PC-3 (cell line): Measurements from ENCODE around the gene COQ8A. TPM values are rescaled to one million over a fixed set of nuclear protein-coding genes. Genes with fewer than 3 reads are reported as not detected.
A peak's percentile ranks its signal among the peaks of the same experiment; 100 is the strongest.

Source experiments
- ATAC-seq: fragments of 200-7000 bp; cut with Tn5 transposase; 2 replicates; pipeline ENCODE4 v1.9.1; 2020; ENCODE audit warnings: mild to moderate bottlenecking, moderate library complexity
- BruUV-seq: library from RNA; stranded (reverse); fragments of 400-500 nt; replicated peaks from 2 replicates; lab custom pipeline; 2021; lab: Mats Ljungman, UMichigan
- CTCF ChIA-PET: fragments of 300-600 bp; sonication (Branson Sonifier 250); formaldehyde crosslinking; loops from one replicate; lab custom pipeline; 2022; ENCODE audit warnings: antibody characterized with exemption; lab: Charles Lee
- POLR2A ChIA-PET: fragments of 300-600 bp; sonication (Branson Sonifier 250); formaldehyde crosslinking; loops from one replicate; lab custom pipeline; 2022; ENCODE audit warnings: antibody characterized with exemption; ENCODE audit not compliant: unreplicated experiment; lab: Charles Lee
- DNase-seq: peaks from one replicate; pipeline ENCODE4 v3.0.0-alpha.2; 2015
- H2AFZ ChIP-seq: fragments of 300-600 bp; sonication (generic); 2 replicates; pipeline ENCODE4 v1.6.0; 2016; ENCODE audit warnings: antibody characterized with exemption, low read length
- H3F3A ChIP-seq: fragments of 300-600 bp; sonication (generic); one replicate; pipeline ENCODE4 v1.6.0; 2017; ENCODE audit warnings: antibody characterized with exemption, low read length, control low read depth, mild to moderate bottlenecking; ENCODE audit not compliant: unreplicated experiment
- H3K27ac ChIP-seq: fragments of 300-600 bp; sonication (generic); 2 replicates; pipeline ENCODE4 v1.5.1; 2016; ENCODE audit warnings: mild to moderate bottlenecking, low read length
- H3K27me3 ChIP-seq: fragments of 300-600 bp; sonication (generic); 2 replicates; pipeline ENCODE4 v1.6.1; 2016; ENCODE audit warnings: low read length, mixed read lengths
- H3K36me3 ChIP-seq: fragments of 300-600 bp; sonication (generic); 2 replicates; pipeline ENCODE4 v1.6.1; 2016; ENCODE audit warnings: low read depth, mixed run types, low read length, mixed read lengths
- H3K4me1 ChIP-seq: fragments of 300-600 bp; sonication (generic); 2 replicates; pipeline ENCODE4 v1.5.1; 2016; ENCODE audit warnings: low read length; ENCODE audit not compliant: insufficient read depth
- H3K4me2 ChIP-seq: fragments of 300-600 bp; sonication (generic); 2 replicates; pipeline ENCODE4 v1.6.0; 2016; ENCODE audit warnings: low read length
- H3K4me3 ChIP-seq: fragments of 300-600 bp; sonication (generic); 2 replicates; pipeline ENCODE4 v1.5.1; 2016; ENCODE audit warnings: mild to moderate bottlenecking, low read length, mixed read lengths
- H3K79me2 ChIP-seq: fragments of 300-600 bp; sonication (generic); 2 replicates; pipeline ENCODE4 v1.6.1; 2017; ENCODE audit warnings: low read length, mixed read lengths
- H3K9ac ChIP-seq: fragments of 300-600 bp; sonication (generic); 2 replicates; pipeline ENCODE4 v1.6.0; 2016; ENCODE audit warnings: mild to moderate bottlenecking, low read length
- H3K9me2 ChIP-seq: fragments of 300-600 bp; sonication (generic); replicated peaks from 2 replicates; pipeline ENCODE4 v1.6.1; 2016; ENCODE audit warnings: mixed run types, low read length, mixed read lengths
- H3K9me3 ChIP-seq: fragments of 300-600 bp; sonication (generic); 2 replicates; pipeline ENCODE4 v1.6.1; 2016; ENCODE audit warnings: low read length, mixed read lengths
- H4K20me1 ChIP-seq: fragments of 300-600 bp; sonication (generic); 2 replicates; pipeline ENCODE4 v1.6.1; 2016; ENCODE audit warnings: low read length, mixed read lengths
- EZH2 ChIP-seq: fragments of 300-600 bp; sonication (generic); IDR thresholded peaks from one replicate; pipeline ENCODE4 v1.6.1; 2017; ENCODE audit warnings: antibody characterized with exemption, mild to moderate bottlenecking, low read length; ENCODE audit not compliant: unreplicated experiment
- EZH2phosphoT487 ChIP-seq: fragments of 300-600 bp; sonication (generic); IDR thresholded peaks from 2 replicates; pipeline ENCODE4 v1.6.1; 2018; ENCODE audit warnings: mild to moderate bottlenecking, antibody characterized with exemption, low read length, borderline replicate concordance
- intact Hi-C: fragments of 100-400 bp; cut with micrococcal nuclease; formaldehyde crosslinking; loops from 2 replicates; pipeline ENCODE4 v1.9.0; 2023
- total RNA-seq: library from RNA; depleted of rRNA; stranded (reverse); fragments of >200 nt; gene quantifications from 2 replicates; pipeline ENCODE4 v1.2.3, GENCODE V29; 2014
- TF ChIP-seq, protein P1 (sequence below): fragments of 300-600 bp; sonication (generic); conservative IDR thresholded peaks from 2 replicates; pipeline ENCODE4 v1.5.1; 2017; ENCODE audit warnings: antibody characterized with exemption, low read depth, mild to moderate bottlenecking, low read length

COQ8A gene
- total RNA-seq, 1 experiment from 2014 or later = 67.0 TPM

DNA sequence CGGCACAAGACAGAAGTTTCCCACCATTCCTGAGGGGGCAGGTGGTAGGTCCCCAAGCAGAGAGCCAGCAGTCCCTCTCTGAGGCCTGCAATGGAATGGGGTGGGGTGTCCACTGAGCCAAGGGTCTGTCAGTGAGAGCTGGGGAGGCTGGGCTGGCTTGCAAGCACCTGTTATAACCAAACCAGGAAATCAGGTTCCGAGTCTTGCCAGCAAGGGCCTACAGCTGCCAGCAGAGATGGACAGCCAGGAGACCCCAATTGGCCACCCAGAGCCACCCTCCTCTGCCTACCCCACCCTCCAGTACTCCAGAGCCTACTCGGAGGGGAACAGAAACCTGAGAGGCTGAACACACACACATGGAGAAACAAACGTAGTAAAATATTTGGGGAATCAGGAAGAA lies 37.5 kb upstream of the COQ8A start:
- H3K27ac ChIP-seq = no peak overlapping the region
- no peaks in the 10 kb centered on the region for H3K27me3 ChIP-seq
- no peak overlapping the region for H3K9ac ChIP-seq
- H3K79me2 ChIP-seq = no peaks in the 10 kb centered on the region
- H3K9me2 ChIP-seq = no peaks in the 10 kb centered on the region
- no peak for TF ChIP-seq EZH2
- TF ChIP-seq, protein P1, sequence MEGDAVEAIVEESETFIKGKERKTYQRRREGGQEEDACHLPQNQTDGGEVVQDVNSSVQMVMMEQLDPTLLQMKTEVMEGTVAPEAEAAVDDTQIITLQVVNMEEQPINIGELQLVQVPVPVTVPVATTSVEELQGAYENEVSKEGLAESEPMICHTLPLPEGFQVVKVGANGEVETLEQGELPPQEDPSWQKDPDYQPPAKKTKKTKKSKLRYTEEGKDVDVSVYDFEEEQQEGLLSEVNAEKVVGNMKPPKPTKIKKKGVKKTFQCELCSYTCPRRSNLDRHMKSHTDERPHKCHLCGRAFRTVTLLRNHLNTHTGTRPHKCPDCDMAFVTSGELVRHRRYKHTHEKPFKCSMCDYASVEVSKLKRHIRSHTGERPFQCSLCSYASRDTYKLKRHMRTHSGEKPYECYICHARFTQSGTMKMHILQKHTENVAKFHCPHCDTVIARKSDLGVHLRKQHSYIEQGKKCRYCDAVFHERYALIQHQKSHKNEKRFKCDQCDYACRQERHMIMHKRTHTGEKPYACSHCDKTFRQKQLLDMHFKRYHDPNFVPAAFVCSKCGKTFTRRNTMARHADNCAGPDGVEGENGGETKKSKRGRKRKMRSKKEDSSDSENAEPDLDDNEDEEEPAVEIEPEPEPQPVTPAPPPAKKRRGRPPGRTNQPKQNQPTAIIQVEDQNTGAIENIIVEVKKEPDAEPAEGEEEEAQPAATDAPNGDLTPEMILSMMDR = no peak
- TF ChIP-seq EZH2phosphoT487 = no peak
- no peaks in the 10 kb centered on the region for H3F3A ChIP-seq
- H3K4me2 ChIP-seq = no peak overlapping the region
- H2AFZ ChIP-seq = no peak overlapping the region
- H3K4me3 ChIP-seq = no peak overlapping the region
- no TSS peak for BruUV-seq
- no peak for ATAC-seq
- H4K20me1 ChIP-seq = no peaks in the 10 kb centered on the region
- no peaks in the 10 kb centered on the region for H3K4me1 ChIP-seq
- CTCF ChIA-PET = no interaction called here
- no peak for DNase-seq
- POLR2A ChIA-PET = no interaction called here
- peaks cover 14% of the 10 kb centered on the region; the same call in 1 of the 2 replicates for H3K36me3 ChIP-seq
- no peaks in the 10 kb centered on the region for H3K9me3 ChIP-seq
- intact Hi-C loops = no loop called here

DNA sequence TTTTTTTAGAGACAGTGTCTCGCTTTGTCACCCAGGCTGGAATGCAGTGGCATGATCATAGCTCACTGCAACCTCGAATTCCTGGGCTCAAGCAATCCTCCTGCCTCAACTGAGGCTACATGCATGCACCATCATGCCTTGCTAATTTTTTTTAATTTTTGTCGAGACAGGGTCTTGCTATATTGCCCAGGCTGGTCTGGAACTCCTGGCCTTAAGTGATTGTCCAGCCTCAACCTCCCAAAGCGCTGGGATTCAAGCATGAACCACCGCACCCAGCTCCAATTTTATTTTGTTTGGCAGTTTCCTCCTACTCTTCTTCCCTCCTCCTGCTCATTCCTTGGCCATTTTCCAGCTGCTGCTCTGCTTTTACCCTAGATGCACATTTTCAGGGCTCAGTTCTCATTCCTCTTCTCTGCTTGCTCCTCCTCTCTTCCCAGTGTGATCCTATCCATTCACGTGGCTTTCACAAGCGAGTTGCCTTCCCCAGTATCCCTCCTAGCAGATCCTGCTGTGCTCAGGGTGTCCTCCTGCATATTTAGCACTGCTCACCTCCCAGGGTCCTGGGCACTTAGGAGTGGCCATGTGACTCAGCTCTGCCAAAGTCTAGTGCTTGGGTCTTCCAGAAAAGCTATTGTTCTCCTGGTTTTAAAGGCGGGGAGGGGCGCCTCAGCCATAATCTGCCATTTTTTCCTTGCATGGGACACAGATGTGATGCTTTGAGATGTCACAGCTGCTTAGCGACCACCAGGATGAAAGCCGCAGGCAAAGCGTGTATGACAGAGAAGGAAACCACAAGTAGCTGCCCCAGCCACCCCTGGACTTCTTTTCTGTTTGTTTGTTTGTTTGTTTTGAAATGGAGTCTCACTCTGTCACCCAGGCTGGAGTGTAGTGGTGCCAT lies 36.0 kb upstream of the COQ8A start:
- Histone ChIP-seq H3K27me3 (no peaks in the 10 kb centered on the region), H3F3A (no peaks in the 10 kb centered on the region), H3K27ac (no peak overlapping the region), H2AFZ (no peak overlapping the region), H3K4me2 (no peak overlapping the region), H3K79me2 (no peaks in the 10 kb centered on the region), H3K9ac (no peak overlapping the region), H3K9me3 (no peaks in the 10 kb centered on the region), H3K9me2 (no peaks in the 10 kb centered on the region), H3K4me1 (no peaks in the 10 kb centered on the region), H4K20me1 (no peaks in the 10 kb centered on the region), H3K4me3 (no peak overlapping the region), H3K36me3 (peaks cover 14% of the 10 kb centered on the region; the same call in 1 of the 2 replicates)
- no TSS peak for BruUV-seq
- ChIA-PET CTCF (no interaction called here), POLR2A (no interaction called here)
- intact Hi-C loops = no loop called here
- DNase-seq (no peak), ATAC-seq (peak; percentile 27; the same call in 1 of the 2 replicates)
- TF ChIP-seq, protein P1 = no peak
- no peak for TF ChIP-seq EZH2

DNA sequence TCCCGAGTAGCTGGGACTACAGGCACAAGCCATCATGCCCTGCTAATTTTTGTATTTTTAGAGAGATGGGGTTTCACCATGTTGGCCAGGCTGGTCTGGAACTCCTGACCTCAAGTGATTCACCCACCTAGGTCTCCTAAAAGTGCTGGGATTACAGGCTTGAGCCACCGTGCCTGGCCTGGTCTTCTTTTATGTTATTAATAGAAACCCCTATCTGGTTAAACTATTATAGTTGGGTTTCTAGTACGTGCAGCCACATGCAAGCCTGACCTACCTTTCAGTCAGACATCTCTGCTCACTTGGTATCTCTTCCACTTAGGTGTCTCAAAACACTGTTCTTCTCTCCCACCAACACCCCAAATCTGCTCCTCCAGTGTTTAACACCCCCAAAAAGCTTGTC lies 35.3 kb upstream of the COQ8A start:
- peaks cover 9% of the 10 kb centered on the region; the same call in 1 of the 2 replicates for H3K36me3 ChIP-seq
- TF ChIP-seq EZH2 (no peak), EZH2phosphoT487 (no peak)
- TF ChIP-seq, protein P1 = no peak
- DNase-seq (no peak), ATAC-seq (no peak)
- no peaks in the 10 kb centered on the region for H3K9me3 ChIP-seq
- H3K27me3 ChIP-seq = no peaks in the 10 kb centered on the region
- no peak overlapping the region for H3K27ac ChIP-seq
- no peak overlapping the region for H2AFZ ChIP-seq
- H3K9ac ChIP-seq = no peak overlapping the region
- BruUV-seq = no TSS peak
- H3K79me2 ChIP-seq = no peaks in the 10 kb centered on the region
- H3K4me3 ChIP-seq = no peak overlapping the region
- H3K4me2 ChIP-seq = no peak overlapping the region
- intact Hi-C loops = no loop called here
- no peaks in the 10 kb centered on the region for H4K20me1 ChIP-seq
- ChIA-PET CTCF (no interaction called here), POLR2A (no interaction called here)
- H3F3A ChIP-seq = no peaks in the 10 kb centered on the region
- no peaks in the 10 kb centered on the region for H3K4me1 ChIP-seq
- H3K9me2 ChIP-seq = no peaks in the 10 kb centered on the region
